ENCODE measurements around the gene IFIT1. TPM values are rescaled to one million over a fixed set of nuclear protein-coding genes. Genes with fewer than 3 reads are reported as not detected.
A peak's percentile ranks its signal among the peaks of the same experiment; 100 is the strongest.

IFIT1 gene
- total RNA-seq, 1 donor from 2014 or later = 20.4 TPM

- Mint-ChIP-seq H3K36me3 (ENCODE audit: unreplicated experiment) (peaks cover 3% of the 10 kb centered on the region), H3K9me3 (ENCODE audit: unreplicated experiment) (no peaks in the 10 kb centered on the region), H3K4me1 (ENCODE audit: unreplicated experiment) (peaks cover 46% of the 10 kb centered on the region), H3K27ac (ENCODE audit: unreplicated experiment) (peak overlapping the region; percentile 94), H3K4me3 (ENCODE audit: unreplicated experiment) (peak overlapping the region; percentile 81), H3K27me3 (ENCODE audit: unreplicated experiment) (no peaks in the 10 kb centered on the region)
- TF ChIP-seq, protein P1, sequence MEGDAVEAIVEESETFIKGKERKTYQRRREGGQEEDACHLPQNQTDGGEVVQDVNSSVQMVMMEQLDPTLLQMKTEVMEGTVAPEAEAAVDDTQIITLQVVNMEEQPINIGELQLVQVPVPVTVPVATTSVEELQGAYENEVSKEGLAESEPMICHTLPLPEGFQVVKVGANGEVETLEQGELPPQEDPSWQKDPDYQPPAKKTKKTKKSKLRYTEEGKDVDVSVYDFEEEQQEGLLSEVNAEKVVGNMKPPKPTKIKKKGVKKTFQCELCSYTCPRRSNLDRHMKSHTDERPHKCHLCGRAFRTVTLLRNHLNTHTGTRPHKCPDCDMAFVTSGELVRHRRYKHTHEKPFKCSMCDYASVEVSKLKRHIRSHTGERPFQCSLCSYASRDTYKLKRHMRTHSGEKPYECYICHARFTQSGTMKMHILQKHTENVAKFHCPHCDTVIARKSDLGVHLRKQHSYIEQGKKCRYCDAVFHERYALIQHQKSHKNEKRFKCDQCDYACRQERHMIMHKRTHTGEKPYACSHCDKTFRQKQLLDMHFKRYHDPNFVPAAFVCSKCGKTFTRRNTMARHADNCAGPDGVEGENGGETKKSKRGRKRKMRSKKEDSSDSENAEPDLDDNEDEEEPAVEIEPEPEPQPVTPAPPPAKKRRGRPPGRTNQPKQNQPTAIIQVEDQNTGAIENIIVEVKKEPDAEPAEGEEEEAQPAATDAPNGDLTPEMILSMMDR (IDR thresholded peaks at IDR 0.05) = no peak
- no peak for DNase-seq (ENCODE audit: extremely low spot score, unreplicated experiment)
These were observed 551 bp downstream of the IFIT1 start for GRCh38 chr10:89392974-89393373.

- DNase-seq (ENCODE audit: extremely low spot score, unreplicated experiment) = no peak
- peaks cover 3% of the 10 kb centered on the region for H3K36me3 Mint-ChIP-seq (ENCODE audit: unreplicated experiment)
- H3K27me3 Mint-ChIP-seq (ENCODE audit: unreplicated experiment) = no peaks in the 10 kb centered on the region
- TF ChIP-seq, protein P1 (IDR thresholded peaks at IDR 0.05) = no peak
- no peak overlapping the region for H3K4me3 Mint-ChIP-seq (ENCODE audit: unreplicated experiment)
- no peak overlapping the region for H3K27ac Mint-ChIP-seq (ENCODE audit: unreplicated experiment)
- peaks cover 55% of the 10 kb centered on the region for H3K4me1 Mint-ChIP-seq (ENCODE audit: unreplicated experiment)
- no peaks in the 10 kb centered on the region for H3K9me3 Mint-ChIP-seq (ENCODE audit: unreplicated experiment)
These were observed 1.5 kb downstream of the IFIT1 start for GRCh38 chr10:89393898-89394297.

DNA sequence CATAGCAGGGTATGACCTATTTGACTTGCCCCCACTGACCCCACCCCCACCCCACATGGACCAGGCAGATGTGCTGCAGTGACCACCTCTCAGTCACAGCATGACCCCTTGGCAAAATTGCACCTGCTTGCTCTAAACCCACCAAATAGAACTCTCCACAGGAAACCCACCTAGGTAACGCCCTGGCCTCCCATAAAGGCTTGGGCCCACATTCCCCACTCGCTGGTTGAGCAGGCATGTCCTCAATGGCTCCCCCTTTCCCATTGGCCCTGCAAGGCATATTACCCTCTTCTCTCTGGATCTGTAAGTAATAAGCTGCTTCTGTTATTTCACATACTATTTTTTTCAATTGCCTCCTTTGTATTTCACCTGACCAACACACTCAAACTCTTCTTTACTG lies 2.7 kb downstream of the IFIT1 start:
- peaks cover 60% of the 10 kb centered on the region for H3K4me1 Mint-ChIP-seq (ENCODE audit: unreplicated experiment)
- TF ChIP-seq, protein P1 (IDR thresholded peaks at IDR 0.05) = no peak
- H3K27ac Mint-ChIP-seq (ENCODE audit: unreplicated experiment) = no peak overlapping the region
- H3K36me3 Mint-ChIP-seq (ENCODE audit: unreplicated experiment) = peaks cover 3% of the 10 kb centered on the region
- H3K4me3 Mint-ChIP-seq (ENCODE audit: unreplicated experiment) = peak overlapping the region; percentile 14
- DNase-seq (ENCODE audit: extremely low spot score, unreplicated experiment) = no peak
- no peaks in the 10 kb centered on the region for H3K9me3 Mint-ChIP-seq (ENCODE audit: unreplicated experiment)
- no peaks in the 10 kb centered on the region for H3K27me3 Mint-ChIP-seq (ENCODE audit: unreplicated experiment)

- Mint-ChIP-seq H3K9me3 (ENCODE audit: unreplicated experiment) (no peaks in the 10 kb centered on the region), H3K27ac (ENCODE audit: unreplicated experiment) (peak overlapping the region; percentile 83), H3K36me3 (ENCODE audit: unreplicated experiment) (peaks cover 20% of the 10 kb centered on the region), H3K4me1 (ENCODE audit: unreplicated experiment) (peaks cover 41% of the 10 kb centered on the region), H3K27me3 (ENCODE audit: unreplicated experiment) (no peaks in the 10 kb centered on the region), H3K4me3 (ENCODE audit: unreplicated experiment) (peak overlapping the region; percentile 31)
- TF ChIP-seq, protein P1 (IDR thresholded peaks at IDR 0.05) = no peak
- DNase-seq (ENCODE audit: extremely low spot score, unreplicated experiment) = no peak
These were observed 5.8 kb downstream of the IFIT1 start for GRCh38 chr10:89398003-89398749.

- Mint-ChIP-seq H3K4me1 (ENCODE audit: unreplicated experiment) (peaks cover 31% of the 10 kb centered on the region), H3K9me3 (ENCODE audit: unreplicated experiment) (no peaks in the 10 kb centered on the region), H3K27me3 (ENCODE audit: unreplicated experiment) (no peaks in the 10 kb centered on the region), H3K36me3 (ENCODE audit: unreplicated experiment) (peaks cover 30% of the 10 kb centered on the region), H3K27ac (ENCODE audit: unreplicated experiment) (no peak overlapping the region), H3K4me3 (ENCODE audit: unreplicated experiment) (no peak overlapping the region)
- TF ChIP-seq, protein P1 (IDR thresholded peaks at IDR 0.05) = no peak
- no peak for DNase-seq (ENCODE audit: extremely low spot score, unreplicated experiment)
These were observed 7.5 kb downstream of the IFIT1 start for GRCh38 chr10:89399956-89400355.
